ENCODE measurements around the gene MCM6. TPM values are rescaled to one million over a fixed set of nuclear protein-coding genes. Genes with fewer than 3 reads are reported as not detected.
"Not testable (repeated sequence)": the region's sequence is repeated elsewhere in the genome, so short reads cannot be mapped to it uniquely, and the experiment has no call there.

MCM6 gene
- total RNA-seq, 2 experiments from 2014 or later, result 31.5 to 34.4 TPM

DNA sequence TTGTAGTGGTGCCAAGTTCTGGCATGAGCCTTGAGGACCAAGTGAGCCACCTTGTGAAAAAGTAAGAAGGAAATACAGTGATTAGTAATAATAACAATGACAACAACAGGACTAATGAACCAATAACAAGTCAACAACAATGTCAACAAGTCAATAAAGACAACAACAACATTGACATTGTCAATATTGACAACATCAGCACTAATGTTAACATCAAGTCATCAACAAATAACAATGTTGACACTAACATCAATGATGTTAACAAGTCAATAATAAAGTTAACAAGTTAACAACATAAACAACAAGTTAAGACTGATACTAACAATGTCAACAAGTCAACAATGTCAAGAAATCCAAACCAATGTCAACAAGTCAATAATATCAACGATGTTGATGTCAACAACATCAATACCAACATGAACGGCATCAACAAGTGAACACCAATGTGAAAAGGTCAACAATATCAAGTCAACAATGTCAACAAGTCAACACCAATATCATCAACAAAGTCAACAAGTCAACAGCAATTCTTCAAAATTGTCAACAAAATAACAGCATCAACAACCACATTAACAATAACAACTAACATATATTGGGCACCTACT, 63.2 kb downstream of the MCM6 start:
- H3K4me3 Mint-ChIP-seq, result no peak overlapping the region
- intact Hi-C loops (cut with DNase I, micrococcal nuclease), result no loop called here
- POLR2A ChIA-PET, result no interaction called here
- Histone ChIP-seq H3K27me3 (ENCODE audit: control insufficient read depth in 1 of 2, insufficient read depth in 2 of 2, low read length in 2 of 2) (no peaks in the 10 kb centered on the region), H3K36me3 (ENCODE audit: insufficient read depth, low read length) (no peaks in the 10 kb centered on the region), H3K27ac (ENCODE audit: low read depth in 1 of 2, low read length in 2 of 2) (no peak overlapping the region), H3K9me3 (ENCODE audit: control insufficient read depth in 1 of 2, insufficient read depth in 1 of 2, low read length in 2 of 2) (no peaks in the 10 kb centered on the region), H3K4me3 (ENCODE audit: low read length) (no peak overlapping the region), H3K4me1 (ENCODE audit: insufficient read depth, low read length) (no peaks in the 10 kb centered on the region)
- DNase-seq (no peak), ATAC-seq (ENCODE audit: poor library complexity) (no peak)
- no peaks in the 10 kb centered on the region for H3K27me3 Mint-ChIP-seq
- no peaks in the 10 kb centered on the region for H3K36me3 Mint-ChIP-seq (ENCODE audit: low read depth)
- no peak for TF ChIP-seq CTCF (IDR thresholded peaks at IDR 0.05)
- no peaks in the 10 kb centered on the region for H3K4me1 Mint-ChIP-seq (ENCODE audit: low read depth)
- peaks cover 3% of the 10 kb centered on the region for H3K9me3 Mint-ChIP-seq
- no peak overlapping the region for H3K27ac Mint-ChIP-seq
- CTCF ChIA-PET, result no interaction called here

DNA sequence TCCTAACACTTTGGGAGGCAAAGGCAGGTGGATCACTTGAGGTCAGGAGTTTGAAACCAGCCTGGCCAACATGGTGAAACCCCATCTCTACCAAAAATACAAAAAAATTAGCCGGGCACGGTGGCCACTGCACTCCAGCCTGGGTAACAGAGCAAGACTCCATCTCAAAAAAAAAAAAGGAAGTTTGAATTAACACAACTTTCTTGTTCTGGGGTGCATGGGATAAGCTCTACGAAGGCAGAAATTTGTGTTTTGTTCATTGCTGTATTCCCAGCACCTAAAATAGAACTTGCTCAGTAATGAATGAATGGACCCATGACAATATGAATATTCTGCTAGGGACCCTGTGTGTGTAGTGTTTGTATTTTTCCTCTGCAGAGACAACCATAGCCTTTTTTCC, 68.4 kb downstream of the MCM6 start:
- H3K36me3 ChIP-seq (ENCODE audit: insufficient read depth, low read length); H3K4me3 Mint-ChIP-seq; H3K27me3 ChIP-seq (ENCODE audit: control insufficient read depth in 1 of 2, insufficient read depth in 2 of 2, low read length in 2 of 2); intact Hi-C loops (cut with DNase I, micrococcal nuclease); CTCF ChIA-PET; H3K4me1 Mint-ChIP-seq (ENCODE audit: low read depth); H3K4me1 ChIP-seq (ENCODE audit: insufficient read depth, low read length); ATAC-seq (ENCODE audit: poor library complexity); H3K27ac ChIP-seq (ENCODE audit: low read depth in 1 of 2, low read length in 2 of 2); H3K4me3 ChIP-seq (ENCODE audit: low read length); POLR2A ChIA-PET; H3K27me3 Mint-ChIP-seq; H3K27ac Mint-ChIP-seq; H3K9me3 Mint-ChIP-seq; H3K9me3 ChIP-seq (ENCODE audit: control insufficient read depth in 1 of 2, insufficient read depth in 1 of 2, low read length in 2 of 2); H3K36me3 Mint-ChIP-seq (ENCODE audit: low read depth); DNase-seq: not testable (repeated sequence)

GRCh38 chr2:135803278-135803677, 73.0 kb downstream of the MCM6 start:
- ChIA-PET CTCF (no interaction called here), POLR2A (no interaction called here)
- Histone ChIP-seq H3K27ac (ENCODE audit: low read depth in 1 of 2, low read length in 2 of 2) (no peak overlapping the region), H3K4me3 (ENCODE audit: low read length) (no peak overlapping the region), H3K36me3 (ENCODE audit: insufficient read depth, low read length) (no peaks in the 10 kb centered on the region), H3K4me1 (ENCODE audit: insufficient read depth, low read length) (no peaks in the 10 kb centered on the region), H3K27me3 (ENCODE audit: control insufficient read depth in 1 of 2, insufficient read depth in 2 of 2, low read length in 2 of 2) (no peaks in the 10 kb centered on the region), H3K9me3 (ENCODE audit: control insufficient read depth in 1 of 2, insufficient read depth in 1 of 2, low read length in 2 of 2) (peaks cover 6% of the 10 kb centered on the region in 2 experiments)
- Mint-ChIP-seq H3K4me3 (no peak overlapping the region), H3K36me3 (ENCODE audit: low read depth) (no peaks in the 10 kb centered on the region), H3K27me3 (no peaks in the 10 kb centered on the region), H3K4me1 (ENCODE audit: low read depth) (no peaks in the 10 kb centered on the region), H3K9me3 (no peaks in the 10 kb centered on the region), H3K27ac (no peak overlapping the region)
- TF ChIP-seq CTCF (IDR thresholded peaks at IDR 0.05), result no peak
- ATAC-seq (ENCODE audit: poor library complexity) (no peak), DNase-seq (no peak)
- intact Hi-C loops (cut with DNase I, micrococcal nuclease), result no loop called here

- peaks cover 4% of the 10 kb centered on the region for H3K4me1 Mint-ChIP-seq (ENCODE audit: low read depth)
- no peaks in the 10 kb centered on the region for H3K27me3 Mint-ChIP-seq
- DNase-seq, result no peak
- ChIA-PET CTCF (no interaction called here), POLR2A (no interaction called here)
- H3K36me3 Mint-ChIP-seq (ENCODE audit: low read depth), result no peaks in the 10 kb centered on the region
- Histone ChIP-seq H3K27ac (ENCODE audit: low read depth in 1 of 2, low read length in 2 of 2) (no peak overlapping the region), H3K27me3 (ENCODE audit: control insufficient read depth in 1 of 2, insufficient read depth in 2 of 2, low read length in 2 of 2) (no peaks in the 10 kb centered on the region), H3K4me1 (ENCODE audit: insufficient read depth, low read length) (peaks cover 5% of the 10 kb centered on the region), H3K9me3 (ENCODE audit: control insufficient read depth in 1 of 2, insufficient read depth in 1 of 2, low read length in 2 of 2) (peaks cover 6% of the 10 kb centered on the region in 2 experiments), H3K36me3 (ENCODE audit: insufficient read depth, low read length) (no peaks in the 10 kb centered on the region), H3K4me3 (ENCODE audit: low read length) (no peak overlapping the region)
- H3K4me3 Mint-ChIP-seq, result no peak overlapping the region
- ATAC-seq (ENCODE audit: poor library complexity), result no peak
- intact Hi-C loops (cut with DNase I, micrococcal nuclease), result no loop called here
- H3K27ac Mint-ChIP-seq, result no peak overlapping the region
- TF ChIP-seq CTCF (IDR thresholded peaks at IDR 0.05), result no peak
- H3K9me3 Mint-ChIP-seq, result no peaks in the 10 kb centered on the region
Measured at GRCh38 chr2:135802350-135802749, 73.9 kb downstream of the MCM6 start.
